ENCODE data around the gene IQCC.

DNA sequence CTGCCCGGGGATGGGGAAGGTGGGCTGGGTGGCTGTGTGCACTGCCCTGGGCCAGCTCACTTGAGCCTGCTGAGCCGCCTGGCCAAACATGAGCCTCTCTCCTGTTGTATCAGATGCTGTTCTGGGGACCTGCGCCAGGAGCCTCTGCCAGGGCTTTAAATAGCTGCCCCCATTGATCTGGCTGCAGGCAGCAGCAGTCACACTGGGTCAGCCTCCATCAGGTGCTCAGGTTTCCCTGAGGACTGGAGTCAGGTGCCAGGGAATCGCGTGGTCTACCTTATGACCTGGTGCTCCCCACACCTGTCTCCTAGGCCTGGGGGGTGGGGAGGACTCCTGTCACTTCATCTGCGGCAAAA, 5.8 kb upstream of the IQCC start:
- TF ChIP-seq ZNF274 (IDR thresholded peaks at IDR 0.05; ENCODE audit: low read depth, low read length) (no peak), YY1 (IDR thresholded peaks at IDR 0.05; ENCODE audit: insufficient read depth, insufficient read length) (no peak)
